Retinal pigment epithelial cell (primary cell): ENCODE results near the gene LRTM2.

Experiments used
- DNase-seq: peaks from one replicate; pipeline ENCODE4 v3.0.0-alpha.2; 2010; ENCODE audit warnings: low read depth
- H3K4me3 ChIP-seq: 2 replicates; pipeline ENCODE4 v1.5.1; 2011; ENCODE audit warnings: mild to moderate bottlenecking, low read length, control low read depth, moderate library complexity
- CTCF ChIP-seq: conservative IDR thresholded peaks from 2 replicates; pipeline ENCODE4 v1.5.1; 2011; ENCODE audit warnings: low read depth, low read length, control low read depth, inconsistent platforms

Gene LRTM2

GRCh38 chr12:1877169-1877878 lies 57.0 kb downstream of the LRTM2 start:
- no peak for TF ChIP-seq CTCF
- H3K4me3 ChIP-seq = no peak overlapping the region
- no peak for DNase-seq

- DNase-seq = no peak
- TF ChIP-seq CTCF = no peak
- no peak overlapping the region for H3K4me3 ChIP-seq
Observed at GRCh38 chr12:1878214-1878613, 57.8 kb downstream of the LRTM2 start.

GRCh38 chr12:1878695-1879094 lies 58.3 kb downstream of the LRTM2 start:
- no peak for DNase-seq
- H3K4me3 ChIP-seq = no peak overlapping the region
- no peak for TF ChIP-seq CTCF

- no peak overlapping the region for H3K4me3 ChIP-seq
- DNase-seq = no peak
- no peak for TF ChIP-seq CTCF
Observed at GRCh38 chr12:1879633-1880032, 59.3 kb downstream of the LRTM2 start.

- no peak for TF ChIP-seq CTCF
- no peak for DNase-seq
- no peak overlapping the region for H3K4me3 ChIP-seq
Observed at GRCh38 chr12:1880153-1880845, 59.9 kb downstream of the LRTM2 start.

GRCh38 chr12:1880876-1881275 lies 60.5 kb downstream of the LRTM2 start:
- H3K4me3 ChIP-seq = no peak overlapping the region
- no peak for DNase-seq
- no peak for TF ChIP-seq CTCF

GRCh38 chr12:1881301-1881700 lies 60.9 kb downstream of the LRTM2 start:
- H3K4me3 ChIP-seq = no peak overlapping the region
- no peak for TF ChIP-seq CTCF
- no peak for DNase-seq
